Fibroblast of villous mesenchyme (primary cell): Measurements from ENCODE around the gene METTL5. TPM values are rescaled to one million over a fixed set of nuclear protein-coding genes. Genes with fewer than 3 reads are reported as not detected.
"Not testable (repeated sequence)": the region's sequence is repeated elsewhere in the genome, so short reads cannot be mapped to it uniquely, and the experiment has no call there.

Experiments used
- DNase-seq: peaks from one replicate; pipeline ENCODE4 v3.0.0-alpha.2; 2010; ENCODE audit warnings: low read depth
- H3K4me3 ChIP-seq: 2 replicates; pipeline ENCODE4 v1.5.1; 2011; ENCODE audit warnings: low read depth, mild to moderate bottlenecking, low read length
- CTCF ChIP-seq: IDR thresholded peaks from 2 replicates; pipeline ENCODE4 v1.5.1; 2012; ENCODE audit warnings: low read depth, mild to moderate bottlenecking, low read length; ENCODE audit not compliant: insufficient read depth
- total RNA-seq: library from RNA; depleted of rRNA; stranded (reverse); fragments of >200 nt; gene quantifications from 2 replicates; pipeline ENCODE4 v1.2.3, GENCODE V29; 2012

METTL5 gene
- total RNA-seq, 1 donor: 51.8 TPM

GRCh38 chr2:169823996-169824372 lies 721 bp downstream of the METTL5 start:
- DNase-seq: no peak
- no peak for TF ChIP-seq CTCF
- peak overlapping the region; percentile 86 for H3K4me3 ChIP-seq

- DNase-seq: no peak
- no peak overlapping the region for H3K4me3 ChIP-seq
- no peak for TF ChIP-seq CTCF
These were observed 1.8 kb downstream of the METTL5 start for GRCh38 chr2:169822785-169823392.

- no peak for TF ChIP-seq CTCF
- no peak for DNase-seq
- H3K4me3 ChIP-seq: no peak overlapping the region
These were observed 2.7 kb downstream of the METTL5 start for GRCh38 chr2:169822036-169822435.

GRCh38 chr2:169820101-169820500 lies 4.6 kb downstream of the METTL5 start:
- peak; percentile 28 for DNase-seq
- not testable (repeated sequence) for H3K4me3 ChIP-seq

- DNase-seq: peak; percentile 38
- no peak for TF ChIP-seq CTCF
- no peak overlapping the region for H3K4me3 ChIP-seq
These were observed 5.6 kb downstream of the METTL5 start for GRCh38 chr2:169819106-169819505.

GRCh38 chr2:169818241-169818640 lies 6.5 kb downstream of the METTL5 start:
- no peak for TF ChIP-seq CTCF
- H3K4me3 ChIP-seq: no peak overlapping the region
- DNase-seq: no peak

- H3K4me3 ChIP-seq, DNase-seq: not testable (repeated sequence)
These were observed 7.3 kb downstream of the METTL5 start for GRCh38 chr2:169817369-169817768.

GRCh38 chr2:169816961-169817360 lies 7.7 kb downstream of the METTL5 start:
- DNase-seq, H3K4me3 ChIP-seq: not testable (repeated sequence)
